ENCODE data around the gene MRPS14.
"Not testable (repeated sequence)": the region's sequence is repeated elsewhere in the genome, so short reads cannot be mapped to it uniquely, and the experiment has no call there.

The MRPS14 gene

DNA sequence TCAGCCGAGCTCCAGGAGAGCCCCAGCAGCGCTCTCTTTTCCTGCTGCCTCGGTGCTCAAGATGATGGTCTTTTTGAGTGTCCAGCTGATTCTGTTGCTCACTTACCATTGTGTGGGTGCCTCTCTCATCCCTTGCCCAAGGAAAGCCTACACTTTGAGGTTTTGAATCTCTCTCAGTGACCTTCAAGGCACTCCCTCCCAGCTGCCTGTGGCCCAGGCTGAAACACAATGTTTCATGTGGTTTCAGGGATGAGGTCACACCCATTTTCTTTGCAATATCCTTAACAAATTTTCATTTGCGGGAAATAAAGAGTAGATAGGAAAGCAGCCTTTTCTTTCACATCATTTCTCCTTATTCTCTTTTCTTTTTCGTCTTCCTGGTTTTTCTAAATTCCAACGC lies 12.6 kb upstream of the MRPS14 start:
- Histone ChIP-seq H3K79me2 (ENCODE audit: insufficient read depth, low read depth) (no peaks in the 10 kb centered on the region), H3K4me1 (ENCODE audit: low read depth, poor library complexity, severe bottlenecking) (no peaks in the 10 kb centered on the region), H3K27ac (no peak overlapping the region), H2AFZ (ENCODE audit: low read depth) (no peak overlapping the region), H3K4me2 (no peak overlapping the region), H4K20me1 (ENCODE audit: insufficient read depth) (no peaks in the 10 kb centered on the region), H3K27me3 (ENCODE audit: insufficient read depth, low read depth) (no peaks in the 10 kb centered on the region), H3K36me3 (ENCODE audit: insufficient read depth) (no peaks in the 10 kb centered on the region), H3K9ac (no peak overlapping the region), H3K4me3 (IDR thresholded peaks at IDR 0.05; ENCODE audit: insufficient read depth, low read depth, low read length) (no peak overlapping the region)
- no peak for TF ChIP-seq CTCF (conservative IDR thresholded peaks at IDR 0.05; ENCODE audit: low read depth, low read length)

DNA sequence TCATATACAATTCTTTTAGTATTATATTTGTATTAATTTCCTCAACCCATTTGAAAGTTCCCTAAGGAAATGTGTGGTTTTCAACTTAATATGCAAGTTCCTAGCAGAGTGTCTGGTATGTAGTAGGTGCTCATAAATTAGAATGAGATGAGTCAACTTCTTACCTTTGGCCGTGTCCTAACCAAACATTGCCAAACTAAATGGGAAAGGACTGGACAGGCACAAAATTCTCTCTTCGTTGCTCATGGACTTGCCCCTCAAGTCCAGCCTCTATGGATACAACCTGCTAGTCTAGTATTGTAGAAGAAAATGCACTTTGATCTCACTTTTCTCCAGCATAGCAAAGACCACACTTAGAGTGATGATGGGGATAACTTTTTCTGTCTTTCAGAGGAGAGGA lies 11.6 kb upstream of the MRPS14 start:
- Histone ChIP-seq H3K4me2 (no peak overlapping the region), H3K4me3 (IDR thresholded peaks at IDR 0.05; ENCODE audit: insufficient read depth, low read depth, low read length) (no peak overlapping the region), H3K79me2 (ENCODE audit: insufficient read depth, low read depth) (no peaks in the 10 kb centered on the region), H3K4me1 (ENCODE audit: low read depth, poor library complexity, severe bottlenecking) (no peaks in the 10 kb centered on the region), H4K20me1 (ENCODE audit: insufficient read depth) (no peaks in the 10 kb centered on the region), H3K27ac (no peak overlapping the region), H3K27me3 (ENCODE audit: insufficient read depth, low read depth) (no peaks in the 10 kb centered on the region), H3K36me3 (ENCODE audit: insufficient read depth) (no peaks in the 10 kb centered on the region), H3K9ac (no peak overlapping the region), H2AFZ (ENCODE audit: low read depth) (no peak overlapping the region)
- no peak for TF ChIP-seq CTCF (conservative IDR thresholded peaks at IDR 0.05; ENCODE audit: low read depth, low read length)

- Histone ChIP-seq H3K4me3 (IDR thresholded peaks at IDR 0.05; ENCODE audit: insufficient read depth, low read depth, low read length) (no peak overlapping the region), H3K4me2 (no peak overlapping the region), H3K9ac (no peak overlapping the region), H3K79me2 (ENCODE audit: insufficient read depth, low read depth) (no peaks in the 10 kb centered on the region), H4K20me1 (ENCODE audit: insufficient read depth) (no peaks in the 10 kb centered on the region), H2AFZ (ENCODE audit: low read depth) (no peak overlapping the region), H3K4me1 (ENCODE audit: low read depth, poor library complexity, severe bottlenecking) (peaks cover 8% of the 10 kb centered on the region), H3K27me3 (ENCODE audit: insufficient read depth, low read depth) (no peaks in the 10 kb centered on the region), H3K27ac (no peak overlapping the region), H3K36me3 (ENCODE audit: insufficient read depth) (no peaks in the 10 kb centered on the region)
- TF ChIP-seq CTCF (conservative IDR thresholded peaks at IDR 0.05; ENCODE audit: low read depth, low read length): no peak
These were observed 10.7 kb upstream of the MRPS14 start for GRCh38 chr1:175033953-175034352.

GRCh38 chr1:175024773-175025172 lies 1.5 kb upstream of the MRPS14 start:
- Histone ChIP-seq H4K20me1 (ENCODE audit: insufficient read depth) (no peaks in the 10 kb centered on the region), H3K4me3 (IDR thresholded peaks at IDR 0.05; ENCODE audit: insufficient read depth, low read depth, low read length) (no peak overlapping the region), H3K36me3 (ENCODE audit: insufficient read depth) (no peaks in the 10 kb centered on the region), H3K4me1 (ENCODE audit: low read depth, poor library complexity, severe bottlenecking) (peaks cover 28% of the 10 kb centered on the region), H3K27ac (no peak overlapping the region), H3K9ac (no peak overlapping the region), H3K27me3 (ENCODE audit: insufficient read depth, low read depth) (no peaks in the 10 kb centered on the region), H2AFZ (ENCODE audit: low read depth) (no peak overlapping the region), H3K4me2 (no peak overlapping the region), H3K79me2 (ENCODE audit: insufficient read depth, low read depth) (peaks cover 31% of the 10 kb centered on the region)
- TF ChIP-seq CTCF (conservative IDR thresholded peaks at IDR 0.05; ENCODE audit: low read depth, low read length): no peak

DNA sequence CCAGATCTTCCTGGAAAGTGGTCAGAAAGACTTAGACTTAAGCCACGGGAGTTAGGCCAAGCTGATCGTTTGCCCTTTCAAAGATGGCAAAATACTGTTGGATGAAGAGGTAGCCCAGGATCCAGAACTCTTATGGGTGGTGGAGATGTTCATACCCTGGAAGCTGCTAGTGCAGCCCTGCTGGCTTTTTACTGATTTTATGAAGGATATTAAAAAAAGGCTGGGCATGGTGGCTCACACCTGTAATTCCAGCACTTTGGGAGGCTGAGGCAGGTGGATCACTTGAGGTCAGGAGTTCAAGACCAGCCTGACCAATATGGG lies 657 bp upstream of the MRPS14 start:
- not testable (repeated sequence) for H3K27me3 ChIP-seq (ENCODE audit: insufficient read depth, low read depth); H3K36me3 ChIP-seq (ENCODE audit: insufficient read depth); H3K4me3 ChIP-seq (IDR thresholded peaks at IDR 0.05; ENCODE audit: insufficient read depth, low read depth, low read length); H4K20me1 ChIP-seq (ENCODE audit: insufficient read depth)
- Histone ChIP-seq H3K9ac (peak overlapping the region; percentile 74), H3K4me1 (ENCODE audit: low read depth, poor library complexity, severe bottlenecking) (peaks cover 23% of the 10 kb centered on the region), H3K27ac (peak overlapping the region; percentile 62), H3K4me2 (peak overlapping the region; percentile 83), H2AFZ (ENCODE audit: low read depth) (peak overlapping the region; percentile 100), H3K79me2 (ENCODE audit: insufficient read depth, low read depth) (peaks cover 31% of the 10 kb centered on the region)
